ENCODE measurements around the gene CEP250.

DNA sequence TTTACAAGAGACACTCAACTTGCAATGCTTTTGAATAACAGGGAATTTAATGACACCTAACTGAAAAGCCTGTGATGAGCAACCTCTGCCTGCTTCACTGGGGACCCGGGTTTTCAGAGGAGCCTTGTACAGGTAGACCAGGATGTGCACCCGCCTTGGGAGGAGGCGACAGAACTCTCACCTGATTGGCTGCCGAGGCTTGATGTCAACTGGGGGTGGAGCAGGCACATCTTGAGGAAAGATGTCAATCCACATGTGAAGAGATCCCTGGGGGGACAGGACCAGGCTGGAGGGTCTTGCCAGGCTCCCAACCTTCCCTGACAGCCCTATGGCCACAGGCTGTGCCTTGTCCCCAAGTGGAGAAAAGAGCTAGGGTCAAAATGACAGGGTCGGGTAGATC lies 106.3 kb downstream of the CEP250 start:
- TF ChIP-seq, protein P1, sequence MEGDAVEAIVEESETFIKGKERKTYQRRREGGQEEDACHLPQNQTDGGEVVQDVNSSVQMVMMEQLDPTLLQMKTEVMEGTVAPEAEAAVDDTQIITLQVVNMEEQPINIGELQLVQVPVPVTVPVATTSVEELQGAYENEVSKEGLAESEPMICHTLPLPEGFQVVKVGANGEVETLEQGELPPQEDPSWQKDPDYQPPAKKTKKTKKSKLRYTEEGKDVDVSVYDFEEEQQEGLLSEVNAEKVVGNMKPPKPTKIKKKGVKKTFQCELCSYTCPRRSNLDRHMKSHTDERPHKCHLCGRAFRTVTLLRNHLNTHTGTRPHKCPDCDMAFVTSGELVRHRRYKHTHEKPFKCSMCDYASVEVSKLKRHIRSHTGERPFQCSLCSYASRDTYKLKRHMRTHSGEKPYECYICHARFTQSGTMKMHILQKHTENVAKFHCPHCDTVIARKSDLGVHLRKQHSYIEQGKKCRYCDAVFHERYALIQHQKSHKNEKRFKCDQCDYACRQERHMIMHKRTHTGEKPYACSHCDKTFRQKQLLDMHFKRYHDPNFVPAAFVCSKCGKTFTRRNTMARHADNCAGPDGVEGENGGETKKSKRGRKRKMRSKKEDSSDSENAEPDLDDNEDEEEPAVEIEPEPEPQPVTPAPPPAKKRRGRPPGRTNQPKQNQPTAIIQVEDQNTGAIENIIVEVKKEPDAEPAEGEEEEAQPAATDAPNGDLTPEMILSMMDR (IDR thresholded peaks at IDR 0.05; ENCODE audit: borderline replicate concordance, extremely low read depth, low read length, poor library complexity, severe bottlenecking): no peak
- no peak for TF ChIP-seq EZH2 (IDR thresholded peaks at IDR 0.05; ENCODE audit: borderline replicate concordance, low read depth, low read length, severe bottlenecking)

Measured in DND-41 (cell line).